Motor neuron (in vitro differentiated cells): Measurements from ENCODE around the gene MARK2. TPM values are rescaled to one million over a fixed set of nuclear protein-coding genes. Genes with fewer than 3 reads are reported as not detected.

Experiments
- total RNA-seq, 8 experiments: library from RNA; unstranded; fragments of 300-600 nt; gene quantifications; 2 replicates each; pipeline versions ENCODE4 v1.2.3 to v1.2.4, GENCODE V29; 2022

Gene MARK2
- total RNA-seq, 8 experiments from 2014 or later, result 9.2 to 36.8 (median 13.6) TPM

Other genes starting within 250 kb of the MARK2 start
- 10 to 100 TPM in 7 of 8 experiments, 1 to 10 TPM in 1; 4.4 to 69.5 (median 21.0) TPM for gene PLAAT3, start 224.7 kb upstream of the MARK2 start, total RNA-seq
- 10 to 100 TPM in 4 of 8 experiments, 1 to 10 TPM in 4; 5.1 to 56.4 (median 11.6) TPM for gene ATL3, start 167.7 kb upstream of the MARK2 start, total RNA-seq
- gene RTN3, start 157.6 kb upstream of the MARK2 start, total RNA-seq, result 100 to 1,000 TPM in 7 of 8 experiments, 10 to 100 TPM in 1; 71.9 to 296 (median 224) TPM
- 10 to 100 TPM; 22.3 to 81.0 (median 35.1) TPM for gene ZFTA, start 70.3 kb upstream of the MARK2 start, total RNA-seq
- gene SPINDOC, start 25.7 kb upstream of the MARK2 start, total RNA-seq, result 10 to 100 TPM; 16.6 to 61.5 (median 23.5) TPM
- 100 to 1,000 TPM in 1 of 8 experiments, 10 to 100 TPM in 4, 1 to 10 TPM in 3; 5.3 to 134 (median 30.2) TPM for gene RCOR2, start 78.1 kb downstream of the MARK2 start, total RNA-seq
- gene NAA40, start 99.9 kb downstream of the MARK2 start, total RNA-seq, result 10 to 100 TPM; 11.3 to 39.2 (median 19.5) TPM
- 100 to 1,000 TPM; 475 to 790 (median 563) TPM for gene COX8A, start 135.5 kb downstream of the MARK2 start, total RNA-seq
- 10 to 100 TPM; 39.8 to 80.0 (median 53.7) TPM for gene OTUB1, start 147.3 kb downstream of the MARK2 start, total RNA-seq
- gene FLRT1, start 196.8 kb downstream of the MARK2 start, total RNA-seq, result 10 to 100 TPM in 1 of 8 experiments, 1 to 10 TPM in 6, under 1 TPM in 1; 0.31 to 10.1 (median 3.6) TPM